Spleen (tissue), 11 donors: ENCODE measurements around the gene GPR83. TPM values are rescaled to one million over a fixed set of nuclear protein-coding genes. Genes with fewer than 3 reads are reported as not detected.

Experiments used
- DNase-seq: peaks from one replicate; pipeline ENCODE4 v3.0.0-alpha.2; 2020
- H3K27ac ChIP-seq, 8 donors: fragments of 200-600 bp; sonication (generic) in 7 of 8; 1 replicate in 4 of 8; 2 replicates in 4 of 8; pipeline versions ENCODE4 v1.5.0 to v1.8.0; 2016 to 2021; ENCODE audit warnings: inconsistent platforms in 4 of 8, mild to moderate bottlenecking in 4 of 8, moderate library complexity in 1 of 8
- H3K27me3 ChIP-seq, 7 donors: fragments of 200-600 bp; sonication (generic) in 6 of 7; replicated peaks in 1 of 7; 1 replicate in 4 of 7; 2 replicates in 3 of 7; pipeline versions ENCODE4 v1.5.0 to v1.8.0; 2016 to 2021; ENCODE audit warnings: inconsistent platforms in 3 of 7, mild to moderate bottlenecking in 1 of 7
- H3K36me3 ChIP-seq, 6 donors: fragments of 200-600 bp; sonication (generic) in 5 of 6; 1 replicate in 4 of 6; 2 replicates in 2 of 6; pipeline versions ENCODE4 v1.5.0 to v1.8.0; 2016 to 2021; ENCODE audit warnings: inconsistent platforms in 2 of 6
- H3K4me1 ChIP-seq, 6 donors: fragments of 200-600 bp; sonication (generic) in 5 of 6; 1 replicate in 3 of 6; 2 replicates in 3 of 6; pipeline versions ENCODE4 v1.5.0 to v1.8.0; 2016 to 2021; ENCODE audit warnings: inconsistent platforms in 3 of 6
- H3K4me3 ChIP-seq, 8 donors: fragments of 200-600 bp; sonication (generic) in 7 of 8; 1 replicate in 4 of 8; 2 replicates in 4 of 8; pipeline versions ENCODE4 v1.5.0 to v1.8.0; 2016 to 2021; ENCODE audit warnings: inconsistent platforms in 4 of 8, mild to moderate bottlenecking in 4 of 8, moderate library complexity in 2 of 8
- H3K9me3 ChIP-seq, 8 donors: fragments of 200-600 bp; sonication (generic) in 7 of 8; 1 replicate in 4 of 8; 2 replicates in 4 of 8; pipeline versions ENCODE4 v1.5.0 to v1.8.0; 2016 to 2021; ENCODE audit warnings: inconsistent platforms in 4 of 8
- CTCF ChIP-seq, 11 experiments: fragments of 200-600 bp in 7 of 11; fragments of 450-650 bp in 4 of 11; sonication (generic) in 4 of 11; IDR thresholded peaks in 8 of 11; conservative IDR thresholded peaks in 3 of 11; 1 replicate in 7 of 11; 2 replicates in 4 of 11; pipeline versions ENCODE4 v1.4.0 to v1.8.0; 2016 to 2021; ENCODE audit warnings: antibody characterized with exemption in 11 of 11, inconsistent platforms in 4 of 11, mild to moderate bottlenecking in 1 of 11
- POLR2A ChIP-seq, 3 donors: fragments of 450-650 bp; IDR thresholded peaks; one replicate each; pipeline ENCODE4 v1.5.1; 2017; ENCODE audit warnings: antibody characterized with exemption in 3 of 3, mild to moderate bottlenecking in 1 of 3
- POLR2AphosphoS5 ChIP-seq, 3 donors: sonication (generic); formaldehyde crosslinking; IDR thresholded peaks; one replicate each; pipeline ENCODE4 v1.5.1; 2017; ENCODE audit warnings: antibody characterized with exemption in 3 of 3
- WGBS, 5 donors: extraction: QIAGEN DNeasy Blood & Tissue Kit in 3 of 5; methylation state at CpG; one replicate each; pipeline versions ENCODE4 v1.1.5 to v1.1.7; 2013 to 2018; 5-methylcytosine and 5-hydroxymethylcytosine counted together
- intact Hi-C: fragments of 100-400 bp; cut with DNase I; formaldehyde crosslinking; loops from one replicate; pipeline ENCODE4 v1.15.0; 2023; ENCODE audit warnings: low total_unique reads
- polyA plus RNA-seq, 3 donors: library from polyadenylated mRNA; stranded (reverse); fragments of 200-250 nt; gene quantifications; one replicate each; pipeline ENCODE4 v1.2.1, GENCODE V29; 2013
- total RNA-seq, 7 donors: library from RNA; depleted of rRNA in 3 of 7; stranded (reverse); fragments of >200 nt in 3 of 7; fragmentation: NEBNext Ultra II Directional in 4 of 7; extraction: Animal tissue kit (Norgen Biotek cat#: 25700) in 4 of 7; gene quantifications; one replicate each; pipeline versions ENCODE4 v1.1.0 to v1.2.1, GENCODE V29; 2016 to 2021
- donor health status: healthy with polysubstance abuse.
- donor health status: DM: no; HTN: no; CAD: no; lungs with moderate emphysema.
- donor health status: DM: no; HTN: no; CAD: no.
- donor health status: Bipolar disorder and iron deficiency.
- donor health status: healthy.
- donor health status: DM: no; HTN: no; CAD: no.
- donor health status: DM: yes; HTN: yes; CAD: no.

The GPR83 gene
- total and polyA plus RNA-seq, 10 donors, result 0.06 to 0.66 (median 0.15) TPM; not detected in 1

- no peak for DNase-seq
- Histone ChIP-seq H3K27me3 (peaks cover 0 to 28% (median 20%) of the 10 kb centered on the region in 7 donors), H3K4me3 (no peak overlapping the region), H3K9me3 (peaks cover 0 to 45% (median 3%) of the 10 kb centered on the region in 8 donors), H3K4me1 (peaks cover 7 to 16% (median 10%) of the 10 kb centered on the region in 6 donors), H3K27ac (no peak overlapping the region), H3K36me3 (no peaks in the 10 kb centered on the region)
- 89 to 96% (median 92%) methylated on average over 4 of the region's 4 CpGs for WGBS, 5 donors
- intact Hi-C loops, result no loop called here
- TF ChIP-seq CTCF (IDR thresholded peaks at IDR 0.05 in 8 of 11, conservative IDR thresholded peaks at IDR 0.05 in 3 of 11), result no peak
- no peak for TF ChIP-seq POLR2A (IDR thresholded peaks at IDR 0.05)
- no peak for TF ChIP-seq POLR2AphosphoS5 (IDR thresholded peaks at IDR 0.05)
These were observed 4.0 kb upstream of the GPR83 start for GRCh38 chr11:94405062-94405833.

GRCh38 chr11:94402355-94402754 lies 1.1 kb upstream of the GPR83 start:
- no peak for DNase-seq
- 7 to 36% (median 12%) methylated on average over 1 of the region's 1 CpG for WGBS, 5 donors
- Histone ChIP-seq H3K4me3 (no peak overlapping the region), H3K4me1 (peaks cover 7 to 16% (median 10%) of the 10 kb centered on the region in 6 donors), H3K9me3 (peaks cover 0 to 21% (median 0%) of the 10 kb centered on the region in 8 donors), H3K36me3 (no peaks in the 10 kb centered on the region), H3K27me3 (peaks cover 0 to 52% (median 35%) of the 10 kb centered on the region in 7 donors), H3K27ac (no peak overlapping the region)
- TF ChIP-seq POLR2AphosphoS5 (IDR thresholded peaks at IDR 0.05), result no peak
- TF ChIP-seq CTCF (IDR thresholded peaks at IDR 0.05 in 8 of 11, conservative IDR thresholded peaks at IDR 0.05 in 3 of 11), result no peak
- no peak for TF ChIP-seq POLR2A (IDR thresholded peaks at IDR 0.05)
- intact Hi-C loops, result no loop called here

- 23 to 40% (median 27%) methylated on average over 10 of the region's 10 CpGs for WGBS, 5 donors
- peaks cover 0 to 16% (median 0%) of the 10 kb centered on the region in 8 donors for H3K9me3 ChIP-seq
- peak overlapping the region in 4 of 8 donors; percentile 12 to 49 (median 20) for H3K4me3 ChIP-seq
- no peaks in the 10 kb centered on the region for H3K36me3 ChIP-seq
- H3K27ac ChIP-seq, result no peak overlapping the region
- no peak for DNase-seq
- H3K4me1 ChIP-seq, result peaks cover 7 to 16% (median 10%) of the 10 kb centered on the region in 6 donors
- peaks cover 0 to 52% (median 35%) of the 10 kb centered on the region in 7 donors for H3K27me3 ChIP-seq
- intact Hi-C loops, result no loop called here
- no peak for TF ChIP-seq CTCF (IDR thresholded peaks at IDR 0.05 in 8 of 11, conservative IDR thresholded peaks at IDR 0.05 in 3 of 11)
- TF ChIP-seq POLR2AphosphoS5 (IDR thresholded peaks at IDR 0.05), result no peak
- no peak for TF ChIP-seq POLR2A (IDR thresholded peaks at IDR 0.05)
These were observed 600 bp upstream of the GPR83 start for GRCh38 chr11:94401773-94402265.

- H3K4me1 ChIP-seq, result peaks cover 7 to 16% (median 10%) of the 10 kb centered on the region in 6 donors
- no peak overlapping the region for H3K4me3 ChIP-seq
- TF ChIP-seq POLR2A (IDR thresholded peaks at IDR 0.05), result no peak
- no peak for TF ChIP-seq POLR2AphosphoS5 (IDR thresholded peaks at IDR 0.05)
- TF ChIP-seq CTCF (IDR thresholded peaks at IDR 0.05 in 8 of 11, conservative IDR thresholded peaks at IDR 0.05 in 3 of 11), result no peak
- WGBS, 5 donors, result 10 to 20% (median 13%) methylated on average over 4 of the region's 4 CpGs
- peaks cover 0 to 52% (median 35%) of the 10 kb centered on the region in 7 donors for H3K27me3 ChIP-seq
- peaks cover 0 to 10% (median 0%) of the 10 kb centered on the region in 8 donors for H3K9me3 ChIP-seq
- DNase-seq, result no peak
- no peak overlapping the region for H3K27ac ChIP-seq
- intact Hi-C loops, result no loop called here
- H3K36me3 ChIP-seq, result no peaks in the 10 kb centered on the region
These were observed 771 bp downstream of the GPR83 start for GRCh38 chr11:94400457-94400838.
